ENCODE results near the gene MARCO. TPM values are rescaled to one million over a fixed set of nuclear protein-coding genes. Genes with fewer than 3 reads are reported as not detected.
"Not testable (repeated sequence)": the region's sequence is repeated elsewhere in the genome, so short reads cannot be mapped to it uniquely, and the experiment has no call there.

Gene MARCO
- total and polyA plus RNA-seq, 10 donors = 3.0 to 155 (median 24.3) TPM

DNA sequence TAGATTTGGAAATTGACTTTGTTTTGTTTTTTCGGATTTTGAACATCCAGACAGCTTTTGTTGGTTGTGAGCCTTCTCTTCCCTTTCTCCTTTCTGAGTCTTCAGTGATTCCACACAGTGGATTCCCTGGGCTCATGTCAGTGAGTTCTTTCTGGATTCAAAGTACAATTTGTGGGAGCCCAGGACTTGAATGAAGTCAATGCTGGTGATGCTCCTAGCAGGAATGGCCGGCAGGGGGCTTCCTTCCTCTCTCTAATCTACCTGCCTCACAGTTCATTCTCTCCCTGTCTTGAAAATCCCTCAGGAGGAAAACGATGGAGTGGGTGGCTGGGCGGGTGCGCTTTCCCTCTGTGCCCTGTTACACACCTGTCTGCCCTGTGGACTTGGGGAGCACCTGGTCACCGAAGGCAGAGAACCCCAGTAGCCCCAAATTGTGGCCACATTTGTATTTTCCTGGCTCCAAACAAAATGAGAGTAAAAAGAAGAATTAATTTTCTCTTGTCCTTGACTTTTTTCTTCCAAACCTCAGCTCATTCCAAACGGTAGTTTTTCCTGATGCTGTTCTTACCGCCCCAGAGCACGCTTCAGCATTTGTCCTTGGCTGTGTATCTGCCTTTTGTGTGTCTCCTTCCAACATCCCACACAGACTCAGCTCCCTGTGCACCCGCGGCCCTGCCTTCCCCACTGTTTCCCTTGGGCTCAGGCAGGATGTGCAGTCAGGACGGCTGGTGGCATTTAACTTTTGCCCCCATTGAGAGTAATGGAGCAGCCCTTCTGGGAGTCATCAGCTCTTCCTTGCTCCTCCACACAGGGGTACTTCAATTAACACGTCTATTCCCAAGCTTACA, 86.6 kb downstream of the MARCO start:
- H3K27me3 ChIP-seq (replicated peaks in 1 of 7) = peaks cover 0 to 22% (median 0%) of the 10 kb centered on the region in 7 donors
- no peak for DNase-seq
- H3K4me3 ChIP-seq = no peak overlapping the region
- TF ChIP-seq, protein P1, sequence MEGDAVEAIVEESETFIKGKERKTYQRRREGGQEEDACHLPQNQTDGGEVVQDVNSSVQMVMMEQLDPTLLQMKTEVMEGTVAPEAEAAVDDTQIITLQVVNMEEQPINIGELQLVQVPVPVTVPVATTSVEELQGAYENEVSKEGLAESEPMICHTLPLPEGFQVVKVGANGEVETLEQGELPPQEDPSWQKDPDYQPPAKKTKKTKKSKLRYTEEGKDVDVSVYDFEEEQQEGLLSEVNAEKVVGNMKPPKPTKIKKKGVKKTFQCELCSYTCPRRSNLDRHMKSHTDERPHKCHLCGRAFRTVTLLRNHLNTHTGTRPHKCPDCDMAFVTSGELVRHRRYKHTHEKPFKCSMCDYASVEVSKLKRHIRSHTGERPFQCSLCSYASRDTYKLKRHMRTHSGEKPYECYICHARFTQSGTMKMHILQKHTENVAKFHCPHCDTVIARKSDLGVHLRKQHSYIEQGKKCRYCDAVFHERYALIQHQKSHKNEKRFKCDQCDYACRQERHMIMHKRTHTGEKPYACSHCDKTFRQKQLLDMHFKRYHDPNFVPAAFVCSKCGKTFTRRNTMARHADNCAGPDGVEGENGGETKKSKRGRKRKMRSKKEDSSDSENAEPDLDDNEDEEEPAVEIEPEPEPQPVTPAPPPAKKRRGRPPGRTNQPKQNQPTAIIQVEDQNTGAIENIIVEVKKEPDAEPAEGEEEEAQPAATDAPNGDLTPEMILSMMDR (IDR thresholded peaks at IDR 0.05 in 8 of 11, conservative IDR thresholded peaks at IDR 0.05 in 3 of 11) = no peak
- TF ChIP-seq POLR2AphosphoS5 (IDR thresholded peaks at IDR 0.05) (no peak), POLR2A (IDR thresholded peaks at IDR 0.05) (no peak)
- intact Hi-C loops (cut with DNase I; ENCODE audit: low total_unique reads) = no loop called here
- peaks cover 0 to 4% (median under 1%) of the 10 kb centered on the region in 8 donors for H3K9me3 ChIP-seq
- H3K36me3 ChIP-seq = no peaks in the 10 kb centered on the region
- no peak overlapping the region for H3K27ac ChIP-seq
- no peaks in the 10 kb centered on the region for H3K4me1 ChIP-seq
- WGBS, 5 donors = 60 to 67% (median 65%) methylated on average over 13 of the region's 13 CpGs

DNA sequence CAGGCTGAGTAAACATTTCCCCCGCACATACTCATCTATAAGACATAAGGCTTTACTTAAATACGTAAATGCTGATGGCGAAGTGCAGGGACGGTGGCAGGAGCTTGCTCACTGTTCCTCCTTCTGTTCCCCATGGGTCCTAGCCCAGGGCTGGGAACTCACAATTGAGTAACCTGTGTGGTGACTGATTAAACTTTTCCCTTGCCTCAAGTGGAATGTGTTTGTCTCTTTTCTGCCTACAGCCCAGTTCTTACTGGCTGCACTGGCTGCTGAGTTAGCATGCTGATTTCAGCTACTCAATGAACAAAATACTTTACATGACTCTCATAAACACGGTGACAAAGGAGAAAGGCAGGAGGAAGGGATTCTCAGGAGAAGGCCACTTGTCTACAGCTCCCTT, 87.3 kb downstream of the MARCO start:
- H3K27ac ChIP-seq = no peak overlapping the region
- H3K4me1 ChIP-seq = no peaks in the 10 kb centered on the region
- no peak overlapping the region for H3K4me3 ChIP-seq
- H3K36me3 ChIP-seq = no peaks in the 10 kb centered on the region
- intact Hi-C loops (cut with DNase I; ENCODE audit: low total_unique reads) = no loop called here
- 74 to 90% (median 81%) methylated on average over 5 of the region's 5 CpGs for WGBS, 5 donors
- no peak for DNase-seq
- peaks cover 0 to 22% (median 0%) of the 10 kb centered on the region in 7 donors for H3K27me3 ChIP-seq (replicated peaks in 1 of 7)
- H3K9me3 ChIP-seq = peaks cover 0 to 11% (median 7%) of the 10 kb centered on the region in 8 donors
- TF ChIP-seq POLR2AphosphoS5 (IDR thresholded peaks at IDR 0.05) (no peak), POLR2A (IDR thresholded peaks at IDR 0.05) (no peak)
- TF ChIP-seq, protein P1 (IDR thresholded peaks at IDR 0.05 in 8 of 11, conservative IDR thresholded peaks at IDR 0.05 in 3 of 11) = no peak

DNA sequence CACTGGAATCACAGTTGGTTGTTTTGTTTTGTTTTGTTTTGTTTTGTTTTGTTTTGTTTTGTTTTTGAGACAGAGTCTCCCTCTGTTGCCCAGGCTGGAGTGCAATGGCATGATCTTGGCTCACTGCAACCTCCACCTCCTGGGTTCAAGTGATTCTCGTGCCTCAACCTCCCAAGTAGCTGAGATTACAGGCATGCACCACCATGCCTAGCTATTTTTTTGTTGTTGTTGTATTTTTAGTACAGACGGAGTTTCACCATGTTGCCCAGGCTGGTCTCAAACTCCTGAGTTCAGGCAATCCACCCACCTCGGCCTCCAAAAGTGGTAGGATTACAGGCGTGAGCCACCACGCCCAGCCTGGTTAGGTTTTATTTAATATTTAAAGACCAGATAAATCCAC, 95.9 kb downstream of the MARCO start:
- H3K27me3 ChIP-seq (replicated peaks in 1 of 7); H3K4me1 ChIP-seq; H3K4me3 ChIP-seq; intact Hi-C loops (cut with DNase I; ENCODE audit: low total_unique reads); H3K36me3 ChIP-seq; DNase-seq; H3K27ac ChIP-seq: not testable (repeated sequence)
- peaks cover 0 to 30% (median 21%) of the 10 kb centered on the region in 8 donors for H3K9me3 ChIP-seq
- 71 to 79% (median 77%) methylated on average over 5 of the region's 5 CpGs for WGBS, 5 donors

DNA sequence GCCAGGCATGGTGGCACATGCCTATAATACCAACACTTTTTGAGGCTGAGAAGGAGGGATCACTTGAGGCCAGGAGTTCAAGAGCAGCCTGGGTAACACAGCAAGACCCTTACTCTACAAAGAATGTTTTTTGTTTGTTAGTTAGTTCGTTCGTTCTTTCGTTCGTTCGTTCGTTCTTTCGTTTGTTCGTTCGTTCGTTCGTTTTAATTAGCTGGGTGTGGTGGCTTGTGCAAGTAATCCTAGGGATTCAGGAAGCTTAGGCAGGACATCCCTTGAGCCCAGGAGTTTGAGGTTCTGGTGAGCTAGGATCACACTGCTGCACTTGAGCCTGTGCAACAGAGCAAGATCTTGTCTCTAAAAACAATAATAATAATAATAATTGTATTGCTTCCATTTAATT, 98.7 kb downstream of the MARCO start:
- WGBS, 5 donors = 89 to 93% (median 90%) methylated on average over 11 of the region's 11 CpGs
- intact Hi-C loops (cut with DNase I; ENCODE audit: low total_unique reads) = no loop called here
- Histone ChIP-seq H3K4me1 (no peaks in the 10 kb centered on the region), H3K4me3 (no peak overlapping the region), H3K27me3 (replicated peaks in 1 of 7) (peaks cover 0 to 6% (median 0%) of the 10 kb centered on the region in 7 donors), H3K27ac (no peak overlapping the region), H3K9me3 (peaks cover 0 to 8% (median 0%) of the 10 kb centered on the region in 8 donors), H3K36me3 (no peaks in the 10 kb centered on the region)
- TF ChIP-seq, protein P1 (IDR thresholded peaks at IDR 0.05 in 8 of 11, conservative IDR thresholded peaks at IDR 0.05 in 3 of 11) = no peak
- no peak for TF ChIP-seq POLR2A (IDR thresholded peaks at IDR 0.05)
- no peak for TF ChIP-seq POLR2AphosphoS5 (IDR thresholded peaks at IDR 0.05)
- DNase-seq = no peak

Other genes starting within 250 kb of the MARCO start
- not detected for gene EN1, start 94.5 kb upstream of the MARCO start, total RNA-seq
- gene EN1, start 94.5 kb upstream of the MARCO start, polyA plus RNA-seq = not detected
- not detected for gene C1QL2, start 216.6 kb downstream of the MARCO start, total RNA-seq
- not detected for gene C1QL2, start 216.6 kb downstream of the MARCO start, polyA plus RNA-seq

All from spleen (tissue), 11 donors.